ENCODE measurements around the gene ERICH3. TPM values are rescaled to one million over a fixed set of nuclear protein-coding genes. Genes with fewer than 3 reads are reported as not detected.

ERICH3 gene
- polyA plus RNA-seq, 1 experiment, result not detected

GRCh38 chr1:74522148-74522547 is 151.4 kb downstream of the ERICH3 start:
- no peak for DNase-seq (ENCODE audit: low read depth, low spot score)
- CTCF ChIA-PET, result no interaction called here
- Histone ChIP-seq H3K4me3 (ENCODE audit: low read depth, low read length) (no peak overlapping the region), H3K27me3 (ENCODE audit: control insufficient read depth, insufficient read depth, low read length) (no peaks in the 10 kb centered on the region), H3K27ac (ENCODE audit: low read depth, low read length) (no peak overlapping the region), H3K9me3 (ENCODE audit: control insufficient read depth, insufficient read depth, low read length) (no peaks in the 10 kb centered on the region)
- POLR2A ChIA-PET, result no interaction called here
- TF ChIP-seq CTCF (IDR thresholded peaks at IDR 0.05; ENCODE audit: low read depth, low read length), result no peak

Other genes starting within 250 kb of the ERICH3 start
- gene LRRC53, start 161.2 kb downstream of the ERICH3 start, polyA plus RNA-seq (2011; rRNA removed), result not detected in 2 replicates
- gene CRYZ, start 59.3 kb upstream of the ERICH3 start, polyA plus RNA-seq (2011; rRNA removed), result 78.5 and 108 TPM in 2 replicates
- gene TYW3, start 59.4 kb upstream of the ERICH3 start, polyA plus RNA-seq (2011; rRNA removed), result 23.6 and 34.4 TPM in 2 replicates

Data from AG04450 (cell line).